NT2/D1 (cell line): ENCODE data around the gene CELSR1.

Experiments
- SUZ12 ChIP-seq: IDR thresholded peaks from 2 replicates; pipeline ENCODE4 v1.6.1; 2011; ENCODE audit not compliant: insufficient read length, insufficient read depth; ENCODE audit errors: extremely low read depth
- YY1 ChIP-seq: IDR thresholded peaks from 2 replicates; pipeline ENCODE4 v1.6.1; 2011; ENCODE audit not compliant: insufficient read length, insufficient read depth
- ZNF274 ChIP-seq: IDR thresholded peaks from 2 replicates; pipeline ENCODE4 v1.6.1; 2011; ENCODE audit warnings: mild to moderate bottlenecking, low read depth, low read length

GRCh38 chr22:46553189-46553588, 15.8 kb upstream of the CELSR1 start:
- TF ChIP-seq YY1 (no peak), ZNF274 (no peak), SUZ12 (no peak)
